Right ventricle myocardium inferior (tissue), 1 donor: ENCODE measurements around the gene ETNK2. TPM values are rescaled to one million over a fixed set of nuclear protein-coding genes. Genes with fewer than 3 reads are reported as not detected.

Source experiments
- ATAC-seq: fragments of 200-7000 bp; cut with Tn5 transposase; one replicate; pipeline ENCODE4 v1.9.1; 2020; ENCODE audit warnings: mild to moderate bottlenecking, moderate library complexity
- DNase-seq: peaks from one replicate; pipeline ENCODE4 v3.0.0; 2021; ENCODE audit errors: missing footprints
- intact Hi-C: fragments of 100-400 bp; cut with DNase I; formaldehyde crosslinking; loops from one replicate; pipeline ENCODE4 v1.11.0; 2022
- total RNA-seq: library from RNA; stranded (reverse); fragmentation: NEBNext Ultra II Directional; extraction: Animal tissue kit (Norgen Biotek cat#: 25700); gene quantifications from one replicate; pipeline ENCODE4 v1.2.1, GENCODE V29; 2021
- donor health status: DM: no; HTN: yes; CAD: no; lungs with severe emphysema.

The ETNK2 gene
- total RNA-seq, 1 donor from 2014 or later = 5.3 TPM

DNA sequence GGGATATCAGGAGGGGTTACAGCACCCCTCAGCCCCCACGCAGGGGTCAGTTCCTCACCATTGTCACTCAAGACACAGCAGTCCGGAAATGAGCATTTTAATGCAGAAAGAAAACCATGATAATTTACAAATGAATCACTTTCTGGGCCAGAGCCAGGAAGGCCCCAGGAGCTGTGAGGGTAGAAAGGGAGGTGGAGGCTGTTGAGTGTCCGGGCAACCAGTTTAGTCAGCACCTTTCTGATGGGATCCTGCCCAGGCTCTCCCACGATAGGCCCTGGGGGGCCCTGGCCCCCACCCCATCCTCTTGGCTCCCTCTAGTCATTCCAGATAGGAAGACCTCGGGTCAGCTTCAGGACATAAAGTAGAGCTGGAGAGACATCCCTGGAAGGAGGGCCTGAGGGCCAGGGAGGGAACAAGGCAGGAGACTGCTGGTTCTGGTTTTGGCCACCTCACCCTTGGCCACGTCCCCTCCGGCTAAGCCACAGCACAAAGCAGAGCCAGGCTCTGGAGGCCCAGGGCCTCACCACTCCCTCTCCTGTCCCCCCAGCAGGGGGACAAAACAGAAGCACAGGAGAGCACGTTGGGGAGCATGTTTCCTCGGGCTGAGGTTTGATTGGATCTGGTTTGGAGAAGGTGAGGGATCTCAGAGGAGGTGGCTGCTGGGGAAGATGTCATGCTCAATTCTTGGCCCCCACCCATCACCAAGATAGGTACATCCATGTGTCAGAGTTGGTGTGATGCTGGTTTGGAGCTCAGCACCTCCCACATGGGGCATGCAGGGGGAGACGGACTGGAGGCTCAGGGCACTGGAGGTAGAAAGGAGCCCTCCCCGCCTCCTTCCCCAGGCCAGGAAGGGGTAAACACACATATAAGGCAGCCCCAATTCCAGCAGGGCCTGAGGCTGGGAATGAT lies 20.6 kb downstream of the ETNK2 start:
- ATAC-seq (peak; percentile 27), DNase-seq (no peak)
- intact Hi-C loops = no loop called here

DNA sequence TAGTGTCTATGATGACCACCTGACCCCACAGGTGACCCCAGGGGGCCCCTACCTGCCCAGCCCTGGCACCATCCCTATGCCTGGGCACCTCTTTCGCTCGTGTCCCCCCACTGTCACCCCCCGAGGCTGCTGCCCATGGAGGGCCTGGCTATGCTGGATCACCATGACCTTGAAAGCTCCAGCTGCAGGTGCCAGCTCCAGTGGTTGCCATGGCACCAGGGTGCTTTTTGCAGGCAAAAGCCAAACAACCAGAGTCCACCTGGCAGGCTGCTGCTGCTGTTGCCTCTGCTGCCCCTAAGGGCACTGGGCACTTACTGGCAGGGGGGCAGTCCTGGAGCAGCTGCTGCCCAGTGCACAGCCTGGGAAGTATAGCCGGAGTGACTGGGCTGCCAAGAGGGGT lies 21.7 kb downstream of the ETNK2 start:
- intact Hi-C loops = no loop called here
- DNase-seq (no peak), ATAC-seq (no peak)

DNA sequence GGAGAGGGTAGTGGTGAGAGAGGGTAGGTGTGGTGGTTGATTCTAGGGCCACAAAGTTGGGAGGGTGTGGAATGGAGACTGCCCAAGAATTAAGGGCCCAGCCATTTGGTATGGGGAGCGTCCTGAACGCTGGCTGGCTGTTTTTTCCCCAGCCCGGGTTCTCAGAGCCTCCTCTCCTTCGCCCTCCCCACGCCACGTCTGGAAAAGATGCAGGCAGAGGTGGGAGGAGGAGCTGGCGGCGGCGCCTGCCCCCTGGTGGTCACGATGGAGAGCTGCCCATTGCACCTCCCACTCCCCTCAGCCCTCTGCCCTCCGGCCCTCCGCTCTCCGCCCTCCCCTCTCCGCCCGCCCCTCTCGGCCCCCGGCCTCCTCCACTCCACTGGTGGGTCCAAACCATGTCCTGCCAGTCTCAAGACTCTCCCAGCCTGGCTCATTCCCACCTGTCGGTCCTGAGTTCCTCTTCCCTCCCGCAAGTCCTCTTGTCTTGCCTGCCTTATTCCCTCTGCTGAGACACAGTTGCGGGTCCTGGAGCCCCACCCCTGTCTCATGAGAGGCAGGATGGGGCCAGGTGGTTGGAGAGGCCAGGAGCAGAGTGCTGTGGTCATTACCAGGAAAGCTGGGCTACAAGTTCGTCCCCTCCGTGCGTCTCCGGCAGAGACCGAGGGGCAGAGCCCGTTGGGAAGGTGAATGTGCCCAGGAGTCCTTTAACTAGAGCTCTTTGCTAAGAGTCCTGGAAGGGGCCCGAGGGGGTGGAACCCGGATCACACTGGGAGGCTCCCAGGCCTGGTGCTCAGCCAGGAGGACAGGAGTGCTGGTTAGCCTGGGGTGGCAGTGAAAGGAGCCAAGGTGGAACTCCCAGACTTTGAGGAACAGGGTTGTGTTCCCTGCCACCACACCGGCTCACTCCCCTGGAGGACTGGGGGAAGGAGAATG lies 22.6 kb downstream of the ETNK2 start:
- intact Hi-C loops = no loop called here
- ATAC-seq = peak; percentile 83

DNA sequence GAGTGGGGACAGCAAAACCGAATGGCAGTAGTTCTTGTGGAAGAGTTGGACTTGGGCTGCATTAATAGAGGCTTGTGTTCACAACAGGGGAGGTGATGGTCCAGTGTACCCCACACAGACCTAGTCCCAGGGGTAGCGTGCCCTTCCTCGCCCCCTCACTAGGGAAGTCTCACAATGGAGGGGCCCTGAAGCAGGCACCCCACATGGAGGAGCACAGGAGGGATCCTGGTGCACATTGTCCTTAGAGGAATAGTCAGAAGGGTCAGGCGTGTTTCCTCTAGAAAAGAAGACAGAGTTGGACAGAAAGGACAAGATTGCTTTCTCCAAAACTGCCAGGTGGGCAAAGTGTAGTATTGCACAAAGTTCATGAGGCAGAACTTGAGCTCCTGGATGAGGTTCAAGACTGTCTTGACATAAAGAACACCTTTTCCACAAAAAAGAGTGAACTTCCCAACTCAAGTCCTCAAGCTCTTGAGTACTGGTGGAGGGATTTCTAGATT lies 23.3 kb downstream of the ETNK2 start:
- DNase-seq (no peak), ATAC-seq (no peak)
- intact Hi-C loops = no loop called here

More for the DNA sequence above, 22.6 kb downstream of the ETNK2 start:
- peak; percentile 92 for DNase-seq

DNA sequence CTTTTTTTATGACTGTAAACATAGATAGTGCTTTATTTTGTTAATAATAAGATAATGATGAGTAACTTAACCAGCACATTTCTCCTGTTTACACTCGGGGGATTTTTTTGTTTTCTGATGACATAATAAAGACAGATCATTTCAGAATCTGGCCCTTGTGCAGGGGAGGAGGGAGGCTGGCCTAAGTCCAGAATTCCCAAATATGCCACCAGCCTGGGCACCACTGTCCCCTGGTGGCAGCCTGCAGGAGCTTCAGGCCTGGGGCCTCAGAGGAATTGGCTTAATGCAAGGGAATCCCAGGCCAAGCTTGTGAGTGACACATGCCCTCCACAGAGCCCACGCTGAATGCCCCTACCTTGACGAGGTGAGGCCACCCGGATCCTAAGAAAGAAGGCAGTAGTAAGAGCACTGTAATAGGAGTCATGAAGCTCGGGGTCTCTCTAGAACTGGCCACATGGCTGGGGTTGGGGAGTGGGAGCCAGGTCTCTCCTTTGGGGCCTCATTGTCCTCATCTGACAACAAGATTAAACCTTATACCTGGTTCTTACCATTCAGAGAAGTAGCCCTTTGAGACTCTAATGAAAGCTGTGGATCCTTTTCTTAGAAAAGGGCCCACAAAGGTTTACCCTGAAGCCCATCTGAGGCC lies 24.1 kb downstream of the ETNK2 start:
- intact Hi-C loops = loop anchor here (1.0 to 2.0 kb wide), 3 partner anchors 53 to 266 kb away; partner anchors contain the start of gene SNRPE
- DNase-seq (no peak), ATAC-seq (peak; percentile 13)

DNA sequence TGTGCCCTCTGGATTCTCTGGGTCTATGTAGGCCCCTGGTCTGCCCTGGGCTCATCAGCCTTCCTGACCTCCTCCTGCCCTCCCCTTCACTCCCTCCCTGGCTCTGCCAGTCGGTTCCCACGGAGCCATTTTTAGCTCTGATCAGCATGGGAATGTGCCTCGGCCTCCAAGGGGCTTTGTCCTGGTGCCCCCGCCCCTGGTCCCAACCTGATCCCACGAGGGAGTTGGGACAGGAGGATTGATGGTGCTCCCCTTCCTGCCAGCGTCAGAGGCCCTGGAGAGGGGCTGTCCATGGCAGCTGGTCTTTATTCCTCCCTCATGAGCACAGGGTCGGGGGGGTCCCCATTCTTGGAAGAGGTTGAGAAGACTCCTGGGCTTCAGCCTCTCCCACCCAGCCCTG lies 24.9 kb downstream of the ETNK2 start:
- no peak for DNase-seq
- intact Hi-C loops = loop anchor here (1.0 to 2.0 kb wide), 3 partner anchors 52 to 266 kb away; partner anchors contain the start of gene SNRPE
- ATAC-seq = no peak

DNA sequence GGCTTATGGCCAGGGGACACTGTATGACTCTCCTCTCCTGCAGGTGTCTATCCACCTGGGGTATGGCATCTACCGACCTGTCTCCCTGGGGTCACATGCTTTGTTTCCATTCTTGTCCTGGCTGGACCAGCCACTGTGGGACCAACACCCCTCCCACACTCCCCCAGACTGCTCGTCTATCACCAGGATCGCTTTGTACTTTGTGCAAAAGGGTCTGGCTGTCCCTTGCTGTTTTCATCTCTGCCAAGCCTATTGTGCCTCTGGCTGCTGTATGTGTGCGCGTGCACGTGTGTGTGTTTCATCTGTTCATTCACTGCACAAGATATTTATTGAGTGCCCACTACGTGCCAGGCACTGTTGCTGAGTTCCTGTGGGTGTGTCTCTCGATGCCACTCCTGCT lies 25.5 kb downstream of the ETNK2 start:
- no peak for ATAC-seq
- DNase-seq = no peak
- intact Hi-C loops = loop anchor here (2.0 kb wide), 1 partner anchor 52 kb away; no protein-coding TSS in a partner anchor

DNA sequence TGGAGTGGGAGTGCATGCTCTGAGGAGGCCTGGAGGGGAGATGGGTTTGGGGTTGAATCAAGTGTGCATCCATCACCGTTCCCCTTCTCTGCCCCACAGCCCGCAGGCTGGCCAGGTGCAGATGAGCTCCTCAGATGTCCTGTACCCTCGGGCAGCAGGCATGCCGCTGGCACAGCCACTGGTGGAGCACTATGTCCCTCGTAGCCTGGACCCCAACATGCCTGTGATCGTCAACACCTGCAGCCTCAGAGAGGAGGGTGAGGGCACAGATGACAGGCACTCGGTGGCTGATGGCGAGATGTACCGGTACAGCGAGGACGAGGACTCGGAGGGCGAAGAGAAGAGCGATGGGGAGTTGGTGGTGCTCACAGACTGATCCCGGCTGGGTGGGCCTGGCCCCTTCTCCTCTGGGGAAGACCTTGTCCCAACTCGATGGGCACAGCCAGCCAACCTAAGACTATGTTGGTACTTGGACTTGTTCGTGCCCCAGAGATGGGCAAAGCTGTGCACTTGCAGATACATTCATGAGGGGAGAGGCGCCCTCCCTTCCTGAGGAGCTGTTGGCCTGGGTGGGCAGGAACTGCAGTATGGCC lies 26.0 kb downstream of the ETNK2 start:
- no peak for DNase-seq
- intact Hi-C loops = loop anchor here (2.0 kb wide), 1 partner anchor 51 kb away; no protein-coding TSS in a partner anchor
- ATAC-seq = no peak

DNA sequence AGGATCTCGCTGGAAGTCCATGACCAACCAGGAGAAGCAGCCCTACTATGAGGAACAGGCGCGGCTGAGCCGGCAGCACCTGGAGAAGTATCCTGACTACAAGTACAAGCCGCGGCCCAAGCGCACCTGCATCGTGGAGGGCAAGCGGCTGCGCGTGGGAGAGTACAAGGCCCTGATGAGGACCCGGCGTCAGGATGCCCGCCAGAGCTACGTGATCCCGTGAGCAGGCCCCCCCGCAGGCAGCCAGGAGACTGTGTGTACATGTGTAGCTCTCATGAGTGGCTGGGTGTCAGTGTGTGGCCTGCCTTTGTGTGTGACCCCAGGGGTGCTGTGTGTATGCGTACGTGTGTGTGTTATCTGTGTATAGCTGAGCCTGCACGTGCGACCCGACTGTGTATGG lies 27.2 kb downstream of the ETNK2 start:
- DNase-seq (peak; percentile 82), ATAC-seq (no peak)
- intact Hi-C loops = no loop called here

DNA sequence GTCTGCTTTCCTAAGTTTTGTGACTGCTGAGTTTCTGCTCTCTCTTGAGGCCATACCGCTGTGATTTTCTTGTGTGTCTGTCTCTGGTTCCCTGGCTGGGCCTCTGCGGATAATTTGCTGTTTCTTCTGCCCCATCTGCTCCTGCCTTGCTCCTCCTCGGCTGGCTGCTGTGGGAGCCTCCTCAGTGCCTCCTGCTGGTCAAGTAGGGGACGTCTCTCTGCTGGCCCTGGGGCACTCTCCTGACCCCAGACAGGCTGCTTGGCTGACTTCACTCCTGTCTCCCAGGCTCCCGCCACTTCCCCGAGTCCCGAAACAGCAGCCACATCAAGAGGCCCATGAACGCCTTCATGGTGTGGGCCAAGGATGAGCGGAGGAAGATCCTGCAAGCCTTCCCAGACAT lies 28.5 kb downstream of the ETNK2 start:
- intact Hi-C loops = no loop called here
- DNase-seq (no peak), ATAC-seq (no peak)

DNA sequence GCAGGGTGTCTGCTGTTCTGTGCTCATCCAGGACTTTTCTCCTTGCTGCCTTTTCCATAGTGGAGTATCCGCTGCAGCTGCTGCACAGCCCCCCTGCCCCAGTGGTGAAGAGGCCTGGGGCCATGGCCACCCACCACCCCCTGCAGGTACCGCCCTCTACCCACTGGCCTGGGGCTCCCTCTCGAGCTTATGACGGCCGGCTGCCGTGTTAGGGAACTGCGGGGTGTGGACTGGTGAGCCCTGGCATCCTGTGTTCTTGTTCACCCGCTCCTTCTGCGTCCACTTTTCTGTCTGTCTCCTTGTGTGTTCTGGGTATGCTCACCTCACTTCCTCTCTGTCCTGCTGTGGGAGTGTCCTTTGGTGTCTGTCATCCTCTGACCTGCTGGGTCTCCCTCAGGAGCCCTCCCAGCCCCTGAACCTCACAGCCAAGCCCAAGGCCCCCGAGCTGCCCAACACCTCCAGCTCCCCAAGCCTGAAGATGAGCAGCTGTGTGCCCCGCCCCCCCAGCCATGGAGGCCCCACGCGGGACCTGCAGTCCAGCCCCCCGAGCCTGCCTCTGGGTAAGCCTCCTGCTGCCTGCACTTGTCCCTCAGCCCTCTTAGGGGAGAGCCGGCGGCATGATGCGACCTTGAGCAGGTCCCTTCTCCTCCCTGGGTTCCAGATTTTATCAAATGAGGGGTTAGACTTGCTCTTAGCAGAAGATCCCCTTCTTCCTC lies 29.8 kb downstream of the ETNK2 start:
- DNase-seq (no peak), ATAC-seq (no peak)
- intact Hi-C loops = no loop called here

DNA sequence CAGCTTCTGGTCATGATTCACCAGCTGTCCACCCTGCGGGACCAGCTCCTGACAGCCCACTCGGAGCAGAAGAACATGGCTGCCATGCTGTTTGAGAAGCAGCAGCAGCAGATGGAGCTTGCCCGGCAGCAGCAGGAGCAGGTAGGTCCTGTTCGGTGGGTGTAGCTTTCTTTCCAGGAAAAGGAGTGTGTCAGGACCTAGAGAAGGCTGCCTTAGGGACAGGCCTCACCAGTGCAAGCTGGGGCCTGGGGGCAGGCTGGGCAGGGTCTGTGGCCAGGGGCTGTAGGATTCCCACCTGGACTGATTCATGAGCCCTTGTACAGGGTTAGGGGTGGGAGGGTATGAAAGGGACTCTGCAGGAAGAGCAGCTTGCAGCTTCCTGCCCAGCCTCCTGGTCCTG lies 35.3 kb downstream of the ETNK2 start:
- ATAC-seq (no peak), DNase-seq (no peak)
- intact Hi-C loops = no loop called here

DNA sequence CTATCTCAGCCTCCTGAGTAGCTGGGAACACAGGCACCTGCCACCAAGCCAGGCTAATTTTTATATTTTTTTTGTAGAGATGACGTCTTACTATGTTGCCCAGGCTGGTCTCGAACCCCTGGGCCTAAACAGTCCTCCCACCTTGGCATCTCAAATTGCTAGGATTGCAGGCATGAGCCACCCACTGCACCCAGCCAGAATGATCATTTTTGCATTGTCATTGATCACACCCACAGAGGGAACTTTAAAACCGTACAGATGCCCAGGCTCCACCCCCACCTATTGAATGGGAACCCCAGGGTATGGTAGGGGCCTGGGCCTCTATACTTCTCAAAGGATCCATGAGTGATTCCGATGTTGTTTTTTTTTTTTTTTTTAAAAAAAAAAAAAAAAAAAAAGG lies 36.7 kb downstream of the ETNK2 start:
- intact Hi-C loops = no loop called here
- no peak for DNase-seq
- ATAC-seq = no peak

DNA sequence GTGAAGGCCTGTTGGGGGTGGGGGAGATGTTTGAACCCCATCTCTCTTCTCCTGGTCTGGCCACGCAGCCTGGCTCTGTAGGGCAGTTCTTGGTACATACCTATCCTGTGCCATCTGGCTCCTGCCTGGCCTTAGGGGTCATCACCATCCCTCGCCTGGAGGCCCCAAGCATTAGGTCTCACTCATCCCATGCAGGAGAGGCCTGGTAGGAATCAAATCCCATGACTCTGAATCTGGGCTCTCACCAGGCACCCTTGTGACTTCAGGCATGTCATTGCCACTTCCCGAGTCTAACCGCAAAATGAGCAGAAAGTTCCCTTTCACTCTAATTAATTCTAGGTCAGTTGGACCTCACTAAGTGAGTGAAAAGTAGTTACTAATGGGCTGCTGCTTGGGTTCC lies 37.2 kb downstream of the ETNK2 start:
- DNase-seq (no peak), ATAC-seq (no peak)
- intact Hi-C loops = no loop called here

DNA sequence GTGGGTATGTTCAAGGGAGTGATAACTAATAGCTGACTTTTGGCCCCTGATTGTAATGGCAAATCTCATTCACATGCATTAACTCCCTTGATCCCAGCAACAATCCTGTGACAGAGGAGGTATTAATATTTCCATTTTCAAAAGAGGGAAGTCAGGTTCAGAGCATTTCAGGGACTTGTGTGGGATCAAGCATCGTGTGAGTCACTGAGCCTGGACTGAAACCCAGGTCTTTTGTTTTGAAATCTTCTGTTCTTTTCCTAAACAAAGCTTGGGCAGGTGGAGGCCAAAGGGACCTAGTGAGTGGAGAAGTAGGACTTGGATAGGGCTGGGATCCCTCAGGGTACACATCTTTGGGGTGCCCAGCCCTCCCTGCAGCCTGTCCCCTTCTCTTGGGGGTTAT lies 37.9 kb downstream of the ETNK2 start:
- intact Hi-C loops = no loop called here
- no peak for ATAC-seq
- DNase-seq = no peak

DNA sequence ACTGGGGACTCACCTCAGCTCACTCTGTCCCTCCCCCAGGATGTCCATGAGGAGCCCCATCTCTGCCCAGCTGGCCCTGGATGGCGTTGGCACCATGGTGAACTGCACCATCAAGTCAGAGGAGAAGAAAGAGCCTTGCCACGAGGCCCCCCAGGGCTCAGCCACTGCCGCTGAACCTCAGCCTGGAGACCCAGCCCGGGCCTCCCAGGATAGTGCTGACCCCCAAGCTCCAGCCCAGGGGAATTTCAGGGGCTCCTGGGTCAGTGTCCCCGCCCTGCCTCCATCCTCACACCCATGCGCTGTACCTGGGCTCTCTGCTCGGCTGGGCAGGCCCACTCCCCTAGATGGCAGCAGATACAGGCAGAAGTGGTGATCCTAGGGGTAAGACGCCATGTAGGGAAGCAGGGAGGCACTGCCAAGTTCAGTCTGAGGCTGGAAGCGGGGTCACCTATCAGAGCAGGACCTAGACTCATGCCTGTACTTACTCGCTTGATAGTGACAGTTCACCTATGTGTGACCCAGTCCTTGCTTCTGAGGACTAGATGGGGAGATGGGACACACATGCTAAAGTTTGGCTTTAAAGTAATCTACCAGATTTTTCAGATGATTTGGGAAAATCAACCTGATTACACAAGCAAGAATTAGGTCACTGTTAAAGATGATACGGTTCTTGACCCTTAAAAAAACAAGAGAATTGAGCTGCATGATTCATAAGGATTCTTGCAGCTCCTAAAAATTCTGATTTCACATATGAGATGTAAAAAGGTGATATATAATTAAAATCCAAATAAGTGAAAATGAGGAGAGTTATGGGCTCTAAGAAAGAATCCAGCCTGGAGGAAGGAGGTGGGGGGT lies 38.7 kb downstream of the ETNK2 start:
- no peak for DNase-seq
- intact Hi-C loops = no loop called here
- no peak for ATAC-seq
